Stimulated activated CD8-positive, alpha-beta memory T cell treated with anti-CD3 and anti-CD28 coated beads, Interleukin-2, amount 100 ng/mL, for 1 hour (primary cell): ENCODE measurements around the gene TCERG1L.

Experiments used
- DNase-seq, 2 donors: peaks; one replicate each; pipeline ENCODE4 v3.0.0-alpha.2; 2020; ENCODE audit warnings: low read depth in 2 of 2

The TCERG1L gene

DNA sequence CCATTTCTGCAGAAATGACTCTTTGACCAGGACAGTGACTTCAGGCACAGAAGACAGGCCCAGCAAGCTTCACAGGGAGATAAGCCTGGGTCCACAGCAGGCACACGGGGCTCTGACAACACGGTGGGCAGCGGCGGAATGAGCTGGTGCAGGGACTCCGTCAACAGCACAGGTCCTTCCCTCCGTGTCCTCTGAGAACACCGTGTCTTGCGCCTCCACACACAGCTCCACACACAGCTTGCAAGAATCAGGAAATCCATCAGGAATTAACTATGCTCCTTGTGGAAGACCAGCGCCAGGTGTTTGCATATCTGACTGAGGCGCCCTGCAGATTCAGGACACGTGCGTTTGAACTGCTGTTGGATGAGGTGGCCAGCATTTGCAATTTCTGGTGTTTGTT lies 39.6 kb downstream of the TCERG1L start:
- DNase-seq = no peak

DNA sequence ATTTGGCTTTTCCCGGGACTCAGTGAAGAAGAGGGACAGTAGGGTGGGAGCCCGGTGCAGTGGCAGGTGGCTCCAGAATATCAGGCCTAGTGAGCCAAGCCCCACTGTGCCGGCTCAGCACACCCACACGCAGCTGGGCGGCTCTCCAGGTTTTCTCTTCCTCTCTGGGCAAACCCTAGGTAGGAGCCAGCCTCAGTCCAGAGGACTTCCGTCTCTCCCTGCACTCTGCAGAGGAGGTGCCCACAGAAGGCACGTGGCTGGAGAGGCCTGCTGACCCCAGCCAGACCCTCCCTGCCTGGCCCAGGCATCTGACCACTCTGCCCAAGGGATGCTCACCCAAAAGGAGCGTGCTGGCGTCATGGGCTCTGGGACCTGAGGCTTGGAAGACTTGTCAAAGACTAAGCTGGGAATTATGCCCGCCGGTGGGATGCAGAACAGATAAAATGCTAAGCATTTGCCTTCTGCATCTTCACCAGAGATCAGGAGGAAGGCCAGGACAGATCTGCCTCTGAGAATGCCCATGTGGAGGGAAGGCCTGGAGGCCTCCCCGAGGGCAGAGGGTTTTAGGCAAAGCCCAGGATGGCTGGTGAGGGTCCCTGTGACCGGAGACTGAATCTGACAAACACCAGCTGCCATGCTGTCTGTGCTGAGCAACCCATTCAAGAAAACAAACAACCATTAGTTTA lies 40.2 kb downstream of the TCERG1L start:
- DNase-seq = no peak

DNA sequence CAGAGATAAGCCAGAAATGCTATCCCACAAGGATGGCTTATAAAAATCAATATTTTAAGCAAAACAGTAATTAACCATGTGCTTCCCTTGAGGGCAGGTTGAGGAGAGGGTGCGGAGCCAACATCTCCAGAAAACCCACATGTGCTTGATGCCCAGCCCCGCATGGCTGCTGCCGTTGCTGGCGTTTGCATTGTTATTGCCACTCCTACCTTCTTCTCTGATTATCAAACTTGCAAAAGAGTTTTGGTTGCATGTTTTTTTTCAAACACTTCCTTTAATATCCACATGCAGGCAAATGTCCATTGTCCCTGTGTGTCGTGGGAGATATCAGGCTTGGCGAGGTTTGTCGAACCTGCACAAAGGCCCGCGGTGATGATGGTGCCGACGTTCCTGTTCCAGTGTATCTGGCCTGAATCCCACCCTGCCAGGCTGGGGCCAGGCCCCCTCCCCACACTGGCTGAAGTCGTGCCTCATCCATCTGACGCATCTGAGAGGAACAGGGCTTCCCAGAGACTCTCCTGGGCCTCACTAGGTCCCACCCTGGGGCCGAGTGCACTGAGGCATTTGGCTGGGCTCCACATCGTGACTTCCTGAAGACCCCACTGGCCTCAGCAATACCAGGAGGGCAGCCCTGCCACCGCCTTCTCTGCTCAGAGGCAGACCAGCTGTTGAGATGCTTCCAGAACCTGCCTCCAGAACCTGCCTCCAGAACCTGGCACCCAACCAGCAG lies 40.9 kb downstream of the TCERG1L start:
- no peak for DNase-seq

DNA sequence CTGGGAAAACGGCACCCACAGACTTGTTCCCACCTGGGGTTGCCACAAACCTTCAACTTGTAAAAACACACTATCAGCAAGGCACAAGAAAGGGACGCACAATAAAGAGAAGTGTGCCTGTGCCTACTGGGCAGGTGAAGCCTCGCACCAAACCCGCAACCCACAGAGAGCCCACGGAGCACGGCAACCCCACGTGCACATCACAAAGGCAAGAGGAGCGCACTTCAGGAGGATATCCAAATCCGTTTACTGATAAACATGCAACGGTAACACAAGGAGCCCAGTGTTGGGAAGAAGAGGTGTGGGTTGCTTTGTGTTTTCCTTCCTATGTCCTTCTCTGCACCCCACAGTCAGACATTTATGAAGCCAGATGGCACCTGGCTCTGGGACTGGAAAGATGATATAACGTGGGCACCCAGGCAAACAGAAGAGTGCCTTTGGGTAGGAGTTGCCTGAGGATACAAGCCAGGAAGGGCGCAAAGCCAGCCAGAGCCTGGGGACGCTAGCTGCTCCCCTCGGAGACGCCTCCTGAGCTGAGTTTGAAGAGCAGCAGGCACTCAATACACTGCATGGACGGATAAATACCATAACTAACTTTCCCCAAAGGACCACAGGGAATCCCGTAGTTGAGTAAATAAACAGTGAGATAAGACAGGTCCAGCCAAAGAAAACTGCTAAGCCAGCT lies 41.6 kb downstream of the TCERG1L start:
- DNase-seq = no peak

DNA sequence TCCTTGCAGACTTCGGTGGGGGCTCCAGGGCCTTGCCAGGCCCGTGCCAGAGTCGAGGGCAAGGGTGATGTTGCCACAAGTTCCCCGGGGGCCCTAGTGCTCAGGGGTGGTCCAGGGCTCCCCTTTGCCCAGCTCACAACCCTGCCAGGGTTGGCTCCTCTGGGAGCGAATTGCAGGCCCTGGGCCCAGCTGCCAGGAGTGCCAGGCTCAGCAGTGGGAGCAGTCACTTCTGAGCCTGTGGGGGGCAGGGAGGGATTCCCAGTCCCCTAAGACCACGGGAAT lies 43.8 kb downstream of the TCERG1L start:
- DNase-seq = no peak

DNA sequence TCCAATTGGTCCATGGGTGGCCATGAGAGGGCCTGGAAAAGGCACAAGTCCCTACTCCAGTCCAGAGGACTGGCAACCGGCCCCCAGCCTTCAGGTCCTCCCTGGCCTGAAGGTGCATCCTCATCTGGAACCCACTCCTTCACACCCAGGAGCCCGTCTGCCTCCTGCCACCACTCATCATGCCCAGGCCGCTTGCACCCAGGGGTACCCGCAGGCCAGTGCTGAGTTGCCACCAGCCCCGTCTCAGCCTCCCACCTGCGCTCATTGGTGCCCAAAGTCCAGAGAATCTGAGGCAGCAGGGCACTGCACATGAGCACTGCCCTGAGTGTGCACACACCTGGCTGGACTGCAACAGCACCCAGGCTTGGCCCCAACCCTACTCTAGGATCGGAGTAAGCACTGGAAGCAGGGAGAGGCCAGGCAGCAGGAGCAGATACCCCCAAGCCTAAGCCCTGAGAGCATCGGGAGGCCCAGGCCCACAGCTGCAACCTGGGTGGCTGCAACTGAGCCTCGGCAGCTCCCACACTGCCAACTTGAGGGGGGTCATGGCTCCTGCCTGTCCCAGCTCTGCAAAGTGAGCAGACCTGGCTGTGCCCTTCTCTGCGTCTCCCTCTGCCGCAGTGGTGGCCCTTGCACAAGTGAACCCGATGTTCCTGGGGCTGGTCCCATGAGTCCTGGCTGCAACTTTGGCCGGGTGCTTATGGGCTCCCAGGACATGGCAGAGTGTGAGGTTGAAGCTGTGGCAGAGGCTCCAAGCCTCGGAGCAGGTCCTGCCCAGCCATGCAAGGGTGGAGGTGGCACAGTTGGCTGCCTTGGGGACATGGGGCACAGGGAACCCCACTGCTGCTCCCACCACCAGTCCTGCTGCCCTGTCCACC lies 44.3 kb downstream of the TCERG1L start:
- DNase-seq = no peak

DNA sequence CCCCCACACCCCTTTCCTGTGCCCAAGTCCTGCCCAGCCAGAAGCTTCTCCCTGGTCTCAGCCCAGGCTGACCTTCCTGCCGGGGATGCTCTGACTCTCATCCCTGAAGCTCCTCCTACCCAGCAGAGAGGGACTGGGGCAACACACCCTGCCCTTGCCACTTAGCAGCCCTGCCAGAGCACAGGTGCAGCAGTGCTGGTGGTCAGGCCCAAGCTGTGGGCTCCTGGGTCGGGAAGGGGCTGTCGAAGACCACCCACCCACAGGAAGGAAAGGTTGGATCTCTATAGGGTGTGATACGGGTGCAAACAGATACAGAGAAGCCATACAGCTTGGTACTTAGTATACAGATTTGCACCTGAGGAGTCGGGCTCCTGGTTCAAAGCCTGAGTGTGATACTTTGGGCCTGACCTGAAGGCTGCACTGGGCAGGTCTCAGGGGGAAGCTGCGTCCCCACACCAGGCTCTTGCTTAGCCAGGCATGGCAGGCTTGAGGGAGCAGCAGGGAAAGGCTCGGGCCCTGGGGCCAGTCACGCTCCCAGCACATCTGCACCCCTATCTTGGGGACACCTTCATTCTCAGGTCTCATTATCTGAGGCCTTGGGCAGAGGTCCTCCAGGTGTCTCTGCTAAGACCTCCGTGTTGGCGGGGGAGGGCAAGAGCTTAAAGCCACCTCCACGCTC lies 47.3 kb downstream of the TCERG1L start:
- DNase-seq = no peak

DNA sequence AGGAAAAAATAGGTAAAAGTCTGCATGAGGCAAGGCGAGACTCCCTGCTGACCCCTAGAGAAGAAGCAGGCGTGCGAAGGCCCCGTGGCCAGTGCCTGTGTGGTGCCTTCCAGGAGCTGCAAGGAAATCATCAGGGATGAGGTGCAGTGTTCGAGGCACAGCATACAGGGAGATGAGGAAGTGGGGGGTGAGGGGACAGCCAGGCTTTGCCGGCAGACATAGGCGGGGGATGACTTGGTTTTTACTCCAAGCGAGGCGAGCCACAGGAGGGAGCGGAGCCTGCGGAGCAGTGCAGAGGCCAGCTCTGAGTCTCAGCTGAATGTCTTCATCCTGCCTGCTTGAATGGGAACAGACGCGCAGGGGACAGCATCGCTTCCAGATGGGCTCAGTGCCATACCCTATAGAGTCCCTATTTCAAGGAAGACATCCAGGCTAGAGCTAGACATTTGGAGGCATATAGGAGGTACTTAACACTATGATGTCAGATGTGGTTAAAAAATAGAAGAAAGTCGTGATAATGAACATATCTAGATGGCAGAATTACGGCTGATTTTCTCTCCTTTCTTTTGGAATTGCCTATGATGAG lies 49.5 kb downstream of the TCERG1L start:
- no peak for DNase-seq

DNA sequence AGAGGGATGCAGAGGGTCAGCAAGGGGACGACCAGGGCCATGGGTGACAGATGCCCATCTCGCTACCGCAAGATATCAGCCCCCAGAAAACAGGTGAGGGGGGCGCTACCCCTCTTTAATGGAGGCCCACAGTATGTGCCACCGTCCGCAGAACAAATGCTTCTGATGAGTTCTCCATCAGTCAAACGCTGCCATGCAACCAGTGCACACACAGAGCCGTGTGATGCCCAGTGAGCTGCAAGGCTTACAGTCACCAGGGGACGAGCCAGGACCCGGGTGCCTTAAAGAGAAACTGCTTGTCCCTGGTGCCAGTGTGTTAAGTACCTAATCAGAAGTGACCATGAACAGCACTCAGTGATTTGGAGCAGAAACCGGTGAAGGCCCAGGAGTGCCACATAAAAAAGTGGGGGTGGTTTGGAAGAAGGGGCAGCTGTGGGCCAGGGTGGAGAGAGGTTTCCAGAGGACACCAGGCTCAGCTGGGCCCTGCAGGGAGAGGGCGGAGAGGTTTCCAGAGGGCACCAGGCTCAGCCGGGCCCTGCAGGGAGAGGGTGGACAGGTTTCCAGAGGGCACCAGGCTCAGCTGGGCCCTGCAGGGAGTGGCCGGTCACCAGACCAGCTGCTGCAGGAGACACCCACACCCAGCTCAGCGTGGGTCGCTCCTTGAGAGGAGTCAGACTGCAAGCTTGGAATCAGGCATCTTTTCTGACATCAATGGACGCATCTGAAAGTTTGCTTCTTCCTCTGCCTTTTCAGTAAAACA lies 50.9 kb downstream of the TCERG1L start:
- no peak for DNase-seq

DNA sequence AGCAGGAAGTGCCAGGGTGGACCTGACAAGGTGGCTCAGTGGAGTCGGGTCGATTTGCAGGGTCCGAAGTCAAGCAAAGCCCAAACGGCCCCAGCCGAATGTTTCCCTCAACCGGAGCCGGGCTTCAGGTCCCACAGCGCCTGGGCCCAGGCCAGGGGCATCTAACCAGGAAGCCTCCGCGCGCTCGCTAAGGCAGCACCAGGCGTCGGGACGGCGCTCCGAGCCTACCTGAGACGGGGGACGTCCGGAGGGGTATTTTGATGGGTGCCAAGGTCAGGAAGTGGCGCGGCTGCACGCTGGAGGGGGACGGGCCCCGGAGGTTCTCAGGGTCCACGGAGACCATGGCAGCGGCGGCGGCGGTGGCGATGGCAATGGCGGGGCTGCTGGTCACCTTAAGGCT lies 51.5 kb downstream of the TCERG1L start:
- DNase-seq = no peak

DNA sequence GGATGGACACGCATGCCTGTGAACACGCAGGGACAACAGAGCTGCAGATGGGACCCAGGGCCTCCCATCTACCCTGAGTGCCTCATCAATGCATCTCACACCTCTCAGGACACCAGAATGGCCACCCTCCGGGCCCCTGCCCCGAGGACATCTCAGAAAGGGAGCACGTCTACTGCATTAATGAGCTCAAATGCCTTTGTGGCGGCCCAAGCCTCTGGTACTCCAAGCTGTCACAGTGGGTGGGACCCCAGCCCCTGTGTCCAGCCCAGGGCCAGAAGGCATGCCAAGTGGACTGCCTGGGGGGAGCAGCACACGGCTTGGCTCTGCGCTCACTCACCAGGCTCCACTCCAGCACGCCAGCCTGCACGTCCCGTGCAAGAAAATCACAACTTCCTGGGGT lies 52.0 kb downstream of the TCERG1L start:
- DNase-seq = no peak

DNA sequence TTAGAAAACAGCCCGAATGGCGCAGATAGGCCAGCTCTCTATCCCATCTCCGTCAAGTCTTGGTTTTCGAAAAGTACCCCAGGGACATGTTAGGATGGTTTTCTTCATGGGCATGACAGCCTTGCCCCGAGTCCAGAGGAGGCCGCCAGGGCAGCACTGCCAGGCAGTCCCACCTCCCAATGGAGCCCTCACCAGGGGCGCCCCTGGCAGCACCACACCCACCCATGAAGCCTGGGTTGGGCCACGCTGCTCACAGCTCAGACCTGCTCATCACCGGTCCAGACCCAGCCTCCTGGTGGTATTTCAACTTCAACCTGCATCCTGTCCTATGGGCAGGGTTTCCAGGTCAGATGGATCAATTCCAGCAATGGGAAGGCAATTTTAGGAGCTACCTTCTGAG lies 53.3 kb downstream of the TCERG1L start:
- no peak for DNase-seq

DNA sequence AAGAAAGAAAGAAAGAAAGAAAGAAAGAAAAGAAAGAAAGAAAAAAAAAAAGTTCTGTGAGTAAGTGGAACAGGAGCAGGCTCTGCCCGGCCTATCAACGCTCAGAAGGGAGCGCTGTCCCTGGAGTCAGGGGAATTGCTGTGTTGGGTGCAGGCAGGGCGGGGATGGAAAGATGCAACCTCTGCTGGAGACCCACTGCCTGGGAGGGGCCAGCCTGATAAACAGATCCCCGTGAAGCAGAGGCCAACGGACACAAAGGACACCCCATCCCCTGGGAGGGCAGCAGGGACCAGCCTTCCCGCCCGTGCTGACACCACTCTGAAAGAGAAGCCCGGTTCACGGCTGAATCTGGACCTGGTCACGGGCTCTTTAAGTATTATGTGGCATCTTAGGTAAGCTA lies 54.5 kb downstream of the TCERG1L start:
- DNase-seq = no peak

DNA sequence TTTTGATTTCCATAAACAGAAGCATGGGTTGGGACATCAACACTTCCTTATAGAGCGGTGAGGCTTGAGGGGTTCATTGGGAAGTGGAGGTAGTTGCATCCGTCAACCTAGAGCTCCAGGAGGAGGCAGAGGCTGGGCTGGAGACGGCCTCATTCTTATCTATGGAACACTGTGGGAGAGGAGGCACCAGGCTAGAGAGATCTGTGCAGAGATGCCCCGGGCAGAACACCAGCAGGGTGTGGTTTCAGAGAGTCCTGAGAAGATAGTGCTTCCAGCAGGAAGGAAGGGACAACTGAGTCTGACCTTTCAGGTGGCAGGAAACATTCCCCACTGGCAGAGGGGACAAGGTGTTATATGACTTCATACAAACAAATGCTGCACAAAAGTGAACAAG lies 56.7 kb downstream of the TCERG1L start:
- no peak for DNase-seq

DNA sequence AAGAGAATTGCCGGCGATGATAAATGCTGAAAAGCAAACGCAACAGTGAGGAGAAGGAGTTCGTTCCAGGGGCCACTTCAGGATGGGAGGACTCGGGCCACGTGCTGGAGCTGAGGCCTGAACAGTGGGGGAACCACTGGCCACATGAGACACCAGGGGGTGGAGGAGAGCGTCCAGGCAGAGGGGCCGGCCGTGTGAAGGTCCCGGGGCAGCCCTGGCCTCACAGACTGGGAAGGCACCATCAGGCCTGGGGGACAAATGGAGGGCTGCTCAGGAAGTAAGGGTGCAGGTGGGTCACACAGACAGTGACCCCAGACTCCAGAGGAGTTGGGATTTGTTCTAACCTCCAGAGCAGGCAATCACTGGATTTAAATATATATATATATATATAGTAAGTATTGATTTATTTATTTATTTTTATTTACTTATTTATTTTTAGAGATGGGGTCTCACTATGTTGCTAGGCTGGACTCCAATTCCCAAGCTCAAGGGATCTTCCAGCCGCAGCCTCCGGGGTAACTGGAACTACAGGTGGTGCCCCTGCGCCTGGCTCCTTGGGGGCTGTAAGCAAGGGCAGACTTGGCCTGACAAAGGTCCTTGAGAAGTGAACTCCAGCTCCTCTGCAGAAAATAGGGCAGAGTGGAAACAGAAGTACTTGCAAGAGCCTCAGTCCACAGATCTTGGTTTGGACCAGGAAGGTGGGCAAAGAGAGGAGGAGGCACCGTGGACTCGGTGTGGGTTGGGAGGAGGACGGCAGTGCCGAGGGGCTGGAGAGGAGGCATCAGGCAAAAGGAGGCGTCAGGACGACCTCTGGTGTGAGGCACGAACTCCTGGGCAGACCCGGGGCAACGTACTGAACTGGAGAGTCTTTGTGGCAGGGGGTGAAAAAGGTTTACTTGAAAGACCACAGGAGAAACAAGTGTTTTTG lies 57.3 kb downstream of the TCERG1L start:
- no peak for DNase-seq

DNA sequence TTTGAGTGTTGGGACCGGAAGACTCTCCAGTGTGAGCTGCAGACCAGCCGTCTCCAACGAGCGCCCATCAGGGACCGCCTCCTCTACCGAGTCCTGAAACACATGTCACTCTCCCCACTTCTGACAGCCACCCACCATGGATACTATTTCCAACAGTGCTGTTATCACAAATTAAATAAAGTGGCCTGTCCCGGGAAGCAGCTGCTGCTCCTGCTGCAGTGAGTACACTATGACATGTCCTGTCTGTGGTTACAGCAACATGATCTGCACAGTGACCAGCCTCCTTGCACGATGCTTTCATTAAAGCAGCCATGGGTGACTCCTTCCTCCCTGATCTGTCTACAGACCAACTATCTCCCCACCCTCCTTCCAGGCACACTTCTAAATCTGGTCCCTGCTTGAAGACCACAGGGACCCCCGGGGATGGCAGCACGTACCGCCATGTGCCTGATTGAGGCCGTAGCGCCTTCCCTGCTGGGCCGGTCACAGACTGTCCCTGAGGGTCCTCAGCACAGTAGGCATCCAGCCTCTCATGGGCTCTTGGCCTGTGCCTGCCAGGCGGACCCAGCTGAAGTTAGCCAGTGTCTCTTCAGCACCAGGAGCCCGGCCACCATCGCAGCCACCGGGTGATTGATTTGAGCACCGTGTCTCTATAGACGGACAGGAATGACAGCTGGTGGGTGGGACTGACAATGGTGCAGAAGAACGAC lies 58.8 kb downstream of the TCERG1L start:
- DNase-seq = no peak

DNA sequence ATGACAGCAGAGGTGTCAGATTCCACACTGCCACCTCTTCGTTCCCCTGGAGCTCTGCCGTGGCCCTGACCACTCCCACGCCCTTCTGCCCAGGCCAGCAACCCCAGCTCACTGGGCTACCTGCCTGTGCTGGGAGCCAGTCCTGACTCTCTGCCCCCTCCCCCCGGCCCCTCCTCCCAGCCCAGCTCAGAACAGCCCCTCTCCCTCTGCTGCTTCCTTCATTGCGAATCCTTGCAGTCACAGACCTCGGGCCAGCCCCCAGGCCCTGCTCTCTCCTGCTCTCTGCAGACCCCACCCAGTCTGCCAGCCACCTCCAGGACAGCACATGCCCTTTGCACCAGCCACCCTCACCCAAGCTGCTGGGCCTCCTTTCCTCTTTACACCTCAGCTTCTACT lies 60.4 kb downstream of the TCERG1L start:
- no peak for DNase-seq

DNA sequence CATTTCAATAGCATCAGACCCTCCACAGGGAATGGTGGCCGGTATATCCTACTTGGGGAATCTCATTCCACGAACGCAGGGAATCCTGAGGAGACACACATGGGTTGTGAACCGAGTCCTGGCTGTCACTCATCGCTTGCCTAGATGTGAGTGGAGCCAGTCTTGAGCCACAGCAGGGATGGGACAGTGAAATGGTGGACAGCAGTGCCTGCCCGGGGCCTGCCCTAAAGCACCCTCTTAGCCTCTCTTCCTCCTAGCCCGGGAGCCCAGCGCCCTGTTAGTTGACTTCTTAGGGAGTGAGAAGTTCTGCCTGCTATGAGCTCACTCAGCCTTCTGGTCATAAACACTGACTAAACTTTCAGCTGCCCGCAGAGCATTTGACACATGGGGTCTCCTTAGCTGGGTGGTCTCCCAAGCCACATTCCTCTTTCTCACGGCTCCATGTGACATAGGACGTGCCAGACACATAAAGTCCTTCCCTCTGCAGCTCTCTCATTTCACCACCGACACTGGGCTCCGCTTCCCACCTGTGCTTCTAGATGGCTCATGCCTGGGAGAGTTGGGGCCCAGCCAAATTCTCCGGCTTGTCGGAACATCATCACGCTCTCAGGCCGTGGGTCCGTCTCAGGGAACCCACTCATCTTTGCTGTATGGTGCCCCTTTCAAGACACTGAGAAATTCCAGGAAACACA lies 60.9 kb downstream of the TCERG1L start:
- no peak for DNase-seq
